Tongue (tissue), 2 donors: ENCODE data around the gene GIMAP8. TPM values are rescaled to one million over a fixed set of nuclear protein-coding genes. Genes with fewer than 3 reads are reported as not detected.
"Not testable (repeated sequence)": the region's sequence is repeated elsewhere in the genome, so short reads cannot be mapped to it uniquely, and the experiment has no call there.

Experiments
- DNase-seq: peaks from one replicate; pipeline ENCODE4 v3.0.0-alpha.2; 2015
- total RNA-seq: library from RNA; depleted of rRNA; stranded (reverse); fragments of >200 nt; gene quantifications from one replicate; pipeline ENCODE4 v1.2.3, GENCODE V29; 2014

GIMAP8 gene
- total RNA-seq, 1 donor from 2014 or later, result 12.2 TPM

GRCh38 chr7:150515248-150516147 is 65.1 kb downstream of the GIMAP8 start:
- DNase-seq, result no peak

- no peak for DNase-seq
Measured at GRCh38 chr7:150516956-150517745, 66.7 kb downstream of the GIMAP8 start.

- DNase-seq, result no peak
Measured at GRCh38 chr7:150519310-150519709, 68.9 kb downstream of the GIMAP8 start.

GRCh38 chr7:150520145-150520544 is 69.7 kb downstream of the GIMAP8 start:
- DNase-seq, result no peak

GRCh38 chr7:150522931-150523330 is 72.5 kb downstream of the GIMAP8 start:
- DNase-seq, result not testable (repeated sequence)

- no peak for DNase-seq
Measured at GRCh38 chr7:150524018-150524417, 73.6 kb downstream of the GIMAP8 start.

Other genes starting within 250 kb of the GIMAP8 start
- gene LRRC61, start 127.3 kb upstream of the GIMAP8 start, total RNA-seq, result 6.3 TPM
- gene ACTR3C, start 127.1 kb upstream of the GIMAP8 start, total RNA-seq, result 12.1 TPM
- gene RARRES2, start 109.0 kb upstream of the GIMAP8 start, total RNA-seq, result 35.5 TPM
- gene REPIN1, start 81.8 kb upstream of the GIMAP8 start, total RNA-seq, result 76.1 TPM
- gene ZNF775, start 71.3 kb upstream of the GIMAP8 start, total RNA-seq, result 17.1 TPM
- 8.2 TPM for gene GIMAP7, start 64.2 kb downstream of the GIMAP8 start, total RNA-seq
- gene GIMAP4, start 116.8 kb downstream of the GIMAP8 start, total RNA-seq, result 42.2 TPM
- gene GIMAP6, start 181.8 kb downstream of the GIMAP8 start, total RNA-seq, result 20.9 TPM
- gene GIMAP2, start 235.1 kb downstream of the GIMAP8 start, total RNA-seq, result 14.8 TPM